CD4-positive, alpha-beta T cell treated with Interleukin-6 at 100 ng/mL for 8 hours (primary cell): ENCODE results near the gene SH2D1B.

Experiments
- DNase-seq: peaks from one replicate; pipeline ENCODE4 v3.0.0-alpha.2; 2020; ENCODE audit warnings: mixed read lengths, low spot score

The SH2D1B gene

GRCh38 chr1:162381941-162382750 is 29.8 kb downstream of the SH2D1B start:
- DNase-seq: no peak

GRCh38 chr1:162381383-162381782 is 30.6 kb downstream of the SH2D1B start, which contains the start of gene C1orf226:
TSS of gene C1orf226 (plus strand) at chr1:162381728. CDS start at chr1:162381902, 174 bp downstream.
- DNase-seq: no peak

- DNase-seq: no peak
Measured at GRCh38 chr1:162380061-162380846, 31.7 kb downstream of the SH2D1B start.

DNA sequence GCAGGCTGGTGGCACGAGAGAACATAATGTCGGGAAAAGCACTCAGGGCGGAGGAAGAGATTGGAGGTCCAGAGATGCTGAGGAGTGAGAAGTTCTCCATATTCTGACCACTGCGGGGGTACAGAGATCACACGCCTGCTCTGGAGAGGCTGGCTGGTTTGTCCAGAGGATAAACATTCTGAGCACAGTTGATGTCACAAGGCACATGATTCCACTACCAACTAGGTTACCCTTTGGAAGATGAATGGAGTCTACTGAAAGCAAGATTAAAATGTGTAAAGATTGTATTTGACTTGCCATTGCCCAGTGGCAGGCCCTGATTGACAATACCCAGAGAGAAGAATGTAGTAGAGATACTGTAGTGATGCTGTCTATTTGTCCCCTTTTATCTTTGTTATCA is 35.2 kb downstream of the SH2D1B start, which contains the start of gene SPATA46:
TSS of gene SPATA46 (minus strand) at position 164 of the 400 bp plus-strand sequence. CDS start at position 100, 64 bp downstream.
- no peak for DNase-seq

GRCh38 chr1:162375463-162375862 is 36.5 kb downstream of the SH2D1B start:
- DNase-seq: no peak

DNA sequence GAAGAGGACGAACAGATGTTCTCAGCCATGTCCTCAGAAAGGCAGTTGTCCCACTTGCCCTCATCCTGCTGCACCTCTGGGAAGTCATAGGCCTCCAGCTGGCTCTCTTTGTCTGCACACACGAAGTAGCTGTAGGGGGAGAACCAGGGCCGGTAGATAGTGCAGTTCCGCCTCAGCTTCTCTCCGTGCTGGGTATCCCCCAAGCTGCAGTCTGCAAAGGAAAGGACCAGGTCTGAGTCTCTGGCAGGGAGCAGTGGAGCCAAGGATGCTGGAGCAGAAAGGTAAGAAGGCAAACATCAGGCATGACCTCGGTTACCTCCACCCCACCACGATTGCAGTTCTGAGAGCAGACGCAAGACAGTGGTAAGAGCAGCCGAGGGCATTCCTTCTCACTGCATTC is 37.5 kb downstream of the SH2D1B start:
- no peak for DNase-seq

GRCh38 chr1:162373541-162374260 is 38.2 kb downstream of the SH2D1B start:
- DNase-seq: no peak

- no peak for DNase-seq
Measured at GRCh38 chr1:162373072-162373427, 38.9 kb downstream of the SH2D1B start.

DNA sequence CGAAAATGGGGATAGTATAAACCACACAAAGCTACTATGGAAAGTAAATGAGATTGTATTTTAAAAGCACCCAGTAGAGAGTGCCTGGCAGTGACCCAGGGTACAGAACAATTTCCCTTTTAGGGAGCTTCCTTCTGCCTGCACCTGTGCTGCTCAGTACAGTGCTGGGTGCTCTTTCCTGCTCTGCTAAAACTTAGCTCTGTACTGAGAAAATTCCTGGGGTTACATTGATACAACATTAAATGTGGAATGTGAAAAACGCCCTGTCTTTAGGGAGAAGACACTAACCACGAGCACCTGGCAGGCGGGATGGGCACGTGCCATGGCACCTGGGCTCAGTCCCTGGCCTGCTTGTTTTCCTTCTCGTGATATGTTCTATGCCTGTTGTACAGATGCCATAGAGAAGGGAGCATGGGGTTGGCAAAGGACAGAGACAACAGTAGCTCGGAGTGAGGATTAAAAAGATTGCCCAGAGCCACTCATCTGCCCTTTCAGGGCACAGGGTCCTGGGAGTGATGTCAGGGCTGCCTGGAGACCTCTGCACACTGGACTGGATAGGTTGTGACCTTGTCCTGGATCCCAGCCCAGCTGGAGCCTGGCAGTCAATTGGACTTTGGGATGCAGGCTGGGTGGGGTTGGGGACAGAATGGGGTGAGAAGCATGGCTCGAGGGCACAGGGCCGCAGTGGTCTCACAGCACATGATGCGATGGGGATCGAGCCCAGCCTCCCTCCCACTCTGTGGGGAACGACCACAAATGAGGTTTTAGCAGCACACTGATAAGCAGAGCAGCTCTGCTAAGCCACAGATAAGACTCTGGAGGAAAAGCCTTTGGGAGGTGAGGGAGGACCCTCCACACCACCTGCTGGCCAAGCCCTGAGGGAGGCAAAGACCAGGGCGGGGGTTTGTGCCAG is 39.5 kb downstream of the SH2D1B start:
- no peak for DNase-seq

DNA sequence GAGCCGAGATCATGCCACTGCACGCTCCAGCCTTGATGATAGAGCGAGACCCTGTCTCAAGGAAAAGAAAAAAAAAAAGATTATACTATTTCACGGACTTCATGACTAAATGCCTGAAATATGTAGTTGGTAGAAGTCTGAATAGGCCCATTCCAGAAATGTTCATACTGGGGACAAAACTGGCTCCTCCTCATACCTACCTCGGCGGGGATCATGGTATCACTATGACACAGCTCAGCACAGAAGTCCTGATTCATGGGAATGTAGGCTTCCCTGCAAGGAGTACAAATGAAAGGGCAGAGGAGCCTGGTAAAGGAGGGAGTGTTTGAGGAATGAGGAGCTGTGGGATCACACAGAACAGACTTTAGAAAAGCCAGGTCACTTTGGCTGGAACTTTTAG is 40.3 kb downstream of the SH2D1B start:
- no peak for DNase-seq

DNA sequence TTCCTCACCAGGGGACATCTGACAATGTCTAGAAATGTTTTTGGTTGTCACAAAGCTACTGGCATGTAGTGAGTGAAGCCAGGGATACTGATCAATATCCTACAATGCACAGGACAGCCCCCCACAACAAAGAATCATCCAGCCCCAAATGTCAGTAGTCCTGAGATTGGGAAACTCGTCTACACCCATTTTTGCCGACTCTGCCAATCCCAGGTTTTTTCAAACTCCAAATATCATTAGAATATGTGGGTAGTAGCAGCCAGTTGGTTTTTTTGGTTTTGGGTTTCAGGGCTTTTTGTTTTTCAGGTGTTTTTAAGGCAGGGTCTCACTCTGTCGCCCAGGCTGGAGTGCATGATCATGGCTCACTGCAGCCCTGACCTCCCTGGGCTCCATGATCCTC is 41.2 kb downstream of the SH2D1B start:
- DNase-seq: no peak

GRCh38 chr1:162370161-162370560 is 41.8 kb downstream of the SH2D1B start:
- DNase-seq: no peak

DNA sequence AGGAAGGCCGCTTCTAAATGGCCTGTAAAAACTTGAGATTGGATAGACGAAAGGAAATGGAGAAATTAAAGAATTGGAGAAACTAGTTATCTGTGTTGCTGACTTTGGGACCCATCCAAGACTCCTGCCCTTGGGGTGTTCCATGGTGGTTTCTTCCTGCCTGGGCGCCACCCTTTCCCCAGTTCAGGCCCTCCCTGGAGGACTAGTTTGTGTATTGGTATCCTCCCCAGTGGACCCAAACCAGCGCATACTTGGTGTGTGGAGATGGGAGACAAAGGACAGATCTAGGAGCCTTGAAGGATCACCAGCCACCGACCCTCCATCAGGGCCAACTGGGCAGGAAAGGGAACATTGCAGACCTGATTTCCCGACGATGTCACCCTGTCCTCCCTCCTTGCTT is 42.4 kb downstream of the SH2D1B start:
- no peak for DNase-seq

DNA sequence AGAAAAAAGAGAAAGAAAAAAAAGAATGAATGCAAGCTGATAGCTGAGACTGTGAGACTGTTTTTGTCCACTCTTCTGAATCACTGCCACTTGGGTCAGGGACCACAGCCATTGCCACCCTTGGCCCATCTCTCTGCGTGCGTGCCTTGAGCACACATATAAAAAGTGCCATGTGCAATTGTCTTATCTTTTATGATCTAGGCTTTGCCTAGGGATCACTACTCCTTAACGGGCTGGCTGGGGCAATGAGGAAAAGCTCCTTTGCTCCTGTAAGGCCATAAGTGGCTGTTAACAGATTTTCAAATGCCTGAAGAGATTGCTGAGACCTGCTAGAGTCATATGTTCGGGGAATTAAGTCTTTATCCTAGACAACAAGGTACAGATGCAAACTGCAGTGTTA is 43.5 kb downstream of the SH2D1B start:
- no peak for DNase-seq

DNA sequence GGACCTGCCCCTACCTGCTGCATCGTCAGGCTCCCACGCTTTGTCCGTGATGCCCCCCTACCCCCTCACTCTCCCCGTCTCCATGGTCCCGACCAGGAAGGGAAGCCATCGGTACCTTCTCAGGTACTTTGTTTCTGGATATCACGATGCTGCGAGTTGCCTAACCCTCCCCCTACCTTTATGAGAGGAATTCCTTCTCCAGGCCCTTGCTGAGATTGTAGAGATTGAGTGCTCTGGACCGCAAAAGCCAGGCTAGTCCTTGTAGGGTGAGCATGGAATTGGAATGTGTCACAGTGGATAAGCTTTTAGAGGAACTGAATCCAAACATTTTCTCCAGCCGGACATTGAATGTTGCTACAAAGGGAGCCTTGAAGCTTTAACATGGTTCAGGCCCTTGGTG is 44.2 kb downstream of the SH2D1B start:
- no peak for DNase-seq

DNA sequence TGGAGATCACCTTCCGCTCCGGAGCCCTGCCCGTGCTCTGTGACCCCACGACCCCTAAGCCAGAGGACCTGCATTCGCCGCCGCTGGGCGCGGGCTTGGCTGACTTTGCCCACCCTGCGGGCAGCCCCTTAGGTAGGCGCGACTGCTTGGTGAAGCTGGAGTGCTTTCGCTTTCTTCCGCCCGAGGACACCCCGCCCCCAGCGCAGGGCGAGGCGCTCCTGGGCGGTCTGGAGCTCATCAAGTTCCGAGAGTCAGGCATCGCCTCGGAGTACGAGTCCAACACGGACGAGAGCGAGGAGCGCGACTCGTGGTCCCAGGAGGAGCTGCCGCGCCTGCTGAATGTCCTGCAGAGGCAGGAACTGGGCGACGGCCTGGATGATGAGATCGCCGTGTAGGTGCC is 44.9 kb downstream of the SH2D1B start:
- DNase-seq: no peak

GRCh38 chr1:162366671-162367070 is 45.3 kb downstream of the SH2D1B start:
- no peak for DNase-seq

GRCh38 chr1:162366149-162366548 is 45.8 kb downstream of the SH2D1B start:
- no peak for DNase-seq

- DNase-seq: no peak
Measured at GRCh38 chr1:162365284-162366020, 46.5 kb downstream of the SH2D1B start.

DNA sequence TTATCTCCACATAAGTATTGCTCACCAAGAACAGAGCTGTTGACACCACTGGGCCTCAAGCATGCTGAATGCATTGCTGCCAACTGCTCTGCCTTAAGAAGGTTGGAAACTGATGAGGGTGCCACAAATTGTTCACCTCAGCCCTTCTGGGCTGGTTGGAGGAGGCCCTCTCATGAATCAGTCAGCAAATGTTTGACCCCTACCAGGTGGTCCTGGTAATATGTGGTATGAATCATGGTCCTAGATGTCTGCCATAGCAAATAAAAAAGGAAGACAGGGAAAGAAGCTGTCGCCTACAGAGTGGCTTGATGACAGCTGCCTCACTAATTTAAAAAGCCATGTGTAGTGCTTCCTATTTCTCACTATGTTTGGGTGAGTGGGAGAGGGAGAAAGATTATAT is 47.4 kb downstream of the SH2D1B start:
- no peak for DNase-seq

- no peak for DNase-seq
Measured at GRCh38 chr1:162363823-162364222, 48.1 kb downstream of the SH2D1B start.
